Sciatic nerve (tissue), 2 donors: ENCODE results near the gene DEAF1. TPM values are rescaled to one million over a fixed set of nuclear protein-coding genes. Genes with fewer than 3 reads are reported as not detected.
"Not testable (repeated sequence)": the region's sequence is repeated elsewhere in the genome, so short reads cannot be mapped to it uniquely, and the experiment has no call there.

Experiments used
- ATAC-seq: fragments of 200-7000 bp; cut with Tn5 transposase; one replicate; pipeline ENCODE4 v1.9.1; 2020; ENCODE audit warnings: mild to moderate bottlenecking, moderate library complexity
- DNase-seq: peaks from one replicate; pipeline ENCODE4 v3.0.0-alpha.2; 2020; ENCODE audit warnings: low spot score
- intact Hi-C: fragments of 100-400 bp; cut with DNase I; formaldehyde crosslinking; loops from one replicate; pipeline ENCODE4 v1.14.2; 2022
- total RNA-seq: library from RNA; stranded (reverse); fragmentation: NEBNext Ultra II Directional; extraction: Animal tissue kit (Norgen Biotek cat#: 25700); gene quantifications from one replicate; pipeline ENCODE4 v1.2.1, GENCODE V29; 2021
- donor health status: DM: no; HTN: no; CAD: no.
- donor health status: DM: no; HTN: no; CAD: no.

The DEAF1 gene
- total RNA-seq, 1 donor from 2014 or later, result 52.8 TPM

GRCh38 chr11:703506-703905 lies 8.5 kb upstream of the DEAF1 start:
- DNase-seq (no peak), ATAC-seq (no peak)
- intact Hi-C loops, result no loop called here

DNA sequence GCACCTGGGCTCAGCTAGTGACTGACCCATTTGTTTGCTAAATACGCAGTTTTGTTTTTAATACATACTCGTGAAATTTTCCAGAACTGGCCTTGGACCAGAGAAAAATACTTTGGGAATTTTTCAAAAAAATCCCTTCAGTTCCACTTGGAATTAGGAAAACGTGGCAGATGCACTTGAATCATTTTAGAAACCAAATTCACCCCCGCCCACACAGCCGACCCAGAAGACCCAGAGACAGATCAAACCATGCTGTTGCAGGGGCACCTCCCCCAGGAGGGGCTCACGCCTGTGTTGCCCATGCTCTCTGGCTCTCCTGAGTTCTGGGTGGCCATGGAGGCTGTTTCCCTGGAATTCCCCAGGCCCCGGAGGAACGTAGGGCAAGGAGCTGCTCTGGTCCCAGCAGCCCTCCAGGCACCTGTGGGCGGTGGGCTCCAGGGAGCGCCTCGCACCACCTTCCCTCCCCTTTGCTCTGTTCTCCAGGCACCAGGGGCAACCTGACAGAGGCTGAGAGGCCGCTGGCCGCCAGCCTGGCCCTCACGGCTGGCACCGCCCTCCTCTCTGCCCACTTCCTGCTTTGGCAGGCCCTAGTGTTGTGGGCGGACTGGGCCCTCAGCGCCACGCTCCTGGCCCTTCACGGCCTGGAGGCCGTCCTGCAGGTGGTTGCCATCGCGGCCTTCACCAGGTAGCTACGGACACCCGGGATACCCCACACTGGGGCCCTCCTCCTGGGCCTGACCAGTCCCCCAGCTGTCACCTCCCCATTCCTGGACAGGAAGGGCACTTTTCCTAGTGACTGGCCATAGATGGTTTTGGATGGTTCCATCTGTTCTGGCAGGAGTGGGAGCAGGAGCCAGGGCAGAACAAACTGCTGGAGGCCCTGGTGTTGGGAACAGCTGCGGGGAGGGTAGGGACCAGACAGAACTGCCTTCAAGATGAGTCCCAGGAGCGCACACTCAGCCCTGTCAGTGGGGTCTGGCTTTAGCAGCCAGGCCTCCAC lies 7.7 kb upstream of the DEAF1 start:
- DNase-seq, result no peak

GRCh38 chr11:701741-702461 lies 6.9 kb upstream of the DEAF1 start:
- no peak for ATAC-seq
- no peak for DNase-seq
- intact Hi-C loops, result no loop called here

More for the DNA sequence above, 7.7 kb upstream of the DEAF1 start:
- ATAC-seq, result peak; percentile 11
- intact Hi-C loops, result no loop called here

- ATAC-seq (no peak), DNase-seq (no peak)
- intact Hi-C loops, result no loop called here
Observed at GRCh38 chr11:699753-700152, 4.7 kb upstream of the DEAF1 start.

GRCh38 chr11:699116-699508 lies 4.1 kb upstream of the DEAF1 start:
- DNase-seq (no peak), ATAC-seq (no peak)
- intact Hi-C loops, result no loop called here

GRCh38 chr11:698493-699115 lies 3.6 kb upstream of the DEAF1 start:
- intact Hi-C loops, result no loop called here
- DNase-seq (no peak), ATAC-seq (no peak)

GRCh38 chr11:697811-698311 lies 2.8 kb upstream of the DEAF1 start:
- ATAC-seq, result no peak
- intact Hi-C loops, result no loop called here

GRCh38 chr11:696955-697491 lies 2.0 kb upstream of the DEAF1 start:
- ATAC-seq (peak; percentile 6), DNase-seq (no peak)
- intact Hi-C loops, result no loop called here

More at GRCh38 chr11:697811-698311, 2.8 kb upstream of the DEAF1 start:
- no peak for DNase-seq

DNA sequence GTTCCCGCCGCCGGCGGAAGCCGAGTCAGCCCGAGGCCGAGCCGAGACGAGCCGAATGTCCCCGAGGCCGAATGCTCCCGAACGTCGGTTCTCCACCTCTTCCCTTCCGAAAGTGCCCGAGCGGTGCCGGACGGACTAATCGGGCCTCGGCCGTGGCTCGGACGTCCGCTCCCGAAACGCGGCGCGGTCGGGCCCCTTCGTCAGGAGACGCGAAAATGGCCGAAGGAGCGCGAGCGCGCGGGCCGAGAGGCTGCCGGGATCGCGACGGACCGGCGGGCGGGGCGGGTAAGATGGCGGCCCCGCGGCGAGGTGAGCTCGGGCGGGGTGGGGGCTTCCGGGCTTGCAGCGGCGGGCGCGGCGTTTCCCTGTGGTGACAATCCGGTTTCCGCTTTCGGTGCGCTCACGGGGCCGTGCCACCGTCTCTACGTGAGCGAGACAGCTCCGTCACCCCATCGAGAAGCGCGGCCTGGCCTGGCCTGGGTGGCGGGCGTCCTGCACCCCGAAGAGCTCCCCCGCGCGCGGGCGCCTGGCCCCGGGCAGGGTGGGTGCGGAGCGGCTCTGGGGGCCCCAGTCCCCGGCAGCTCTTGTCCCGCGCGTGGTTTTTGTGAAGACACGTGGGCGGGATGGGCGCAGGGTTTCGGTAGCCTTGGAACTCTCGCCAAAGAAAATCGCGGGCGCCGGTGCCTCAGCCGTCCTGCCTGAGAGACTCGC lies 671 bp upstream of the DEAF1 start, which contains the start of gene TMEM80:
TMEM80 (plus strand) TSS at position 279 of the 711 bp plus-strand sequence; CDS start at position 291, 12 bp downstream.
- intact Hi-C loops, result no loop called here
- DNase-seq, result peak; percentile 100
- ATAC-seq, result peak; percentile 92

- ATAC-seq, result no peak
- DNase-seq, result no peak
- intact Hi-C loops, result no loop called here
Observed at GRCh38 chr11:695288-695537, 191 bp upstream of the DEAF1 start.

DNA sequence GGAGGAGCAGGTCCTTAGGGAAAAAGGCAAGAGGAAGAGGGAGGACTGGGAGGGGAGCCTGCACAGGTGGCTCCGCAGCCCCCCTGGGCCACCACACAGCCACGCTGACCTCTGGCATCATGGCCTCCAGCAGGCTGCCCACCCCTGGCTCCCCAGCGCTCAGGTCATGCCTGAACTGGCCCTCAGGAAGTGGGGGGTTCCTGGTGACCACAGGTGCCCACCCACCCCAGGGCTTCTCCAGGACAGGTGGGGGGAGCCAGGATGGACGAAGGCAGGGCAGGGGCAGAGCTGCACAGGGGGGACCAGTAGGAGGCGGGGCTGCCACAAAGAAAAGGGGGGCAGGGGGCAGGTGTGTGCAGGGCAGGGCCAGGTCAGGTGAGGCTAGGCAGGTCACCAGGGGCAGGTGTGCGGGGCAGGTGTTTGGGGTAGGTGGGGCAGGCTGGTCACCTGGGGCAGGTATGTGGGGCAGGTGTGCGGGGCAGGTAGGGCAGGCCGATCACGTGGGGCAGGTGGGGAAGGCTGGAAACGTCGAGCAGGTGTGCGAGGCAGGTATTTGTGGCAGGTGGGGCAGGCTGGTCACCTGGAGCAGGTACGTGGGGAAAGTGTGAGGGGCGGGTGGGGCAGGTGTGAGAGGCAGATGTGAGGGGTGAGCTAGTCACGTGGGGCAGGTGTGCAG lies 997 bp downstream of the DEAF1 start:
- intact Hi-C loops, result no loop called here
- ATAC-seq, result no peak
- peak; percentile 79 for DNase-seq

- intact Hi-C loops, result no loop called here
- ATAC-seq (no peak), DNase-seq (no peak)
Observed at GRCh38 chr11:693415-693831, 1.6 kb downstream of the DEAF1 start.

- DNase-seq, result no peak
- intact Hi-C loops, result no loop called here
- no peak for ATAC-seq
Observed at GRCh38 chr11:692824-693414, 2.1 kb downstream of the DEAF1 start.

- no peak for ATAC-seq
- no peak for DNase-seq
- intact Hi-C loops, result no loop called here
Observed at GRCh38 chr11:691710-692590, 3.1 kb downstream of the DEAF1 start.

- no peak for DNase-seq
- intact Hi-C loops, result no loop called here
- no peak for ATAC-seq
Observed at GRCh38 chr11:690738-691633, 4.0 kb downstream of the DEAF1 start.

- DNase-seq, ATAC-seq, intact Hi-C loops: not testable (repeated sequence)
Observed at GRCh38 chr11:690244-690643, 4.8 kb downstream of the DEAF1 start.
